ENCODE results near the gene PCDHA7. TPM values are rescaled to one million over a fixed set of nuclear protein-coding genes. Genes with fewer than 3 reads are reported as not detected.
"Not testable (repeated sequence)": the region's sequence is repeated elsewhere in the genome, so short reads cannot be mapped to it uniquely, and the experiment has no call there.

PCDHA7 gene
- total RNA-seq (2021): 2.3 to 2.7 TPM (median 2.4 TPM) in 3 replicates
- Bru-seq, nascent RNA: percentile 53 among the genes with signal in this experiment
- long read RNA-seq, experiment 1, transcript PCDHA7-201 (1 exons, 2,922 nt): major isoform, 8 of 8 reads
- long read RNA-seq, experiment 1, partial matches to known transcripts: 0 of 8 reads
- long read RNA-seq, experiment 1, other reads (novel, unspliced or antisense): 0 of 8 reads
- long read RNA-seq, experiment 2, partial matches to known transcripts: 0 of 1 reads
- long read RNA-seq, experiment 2, other reads (novel, unspliced or antisense): 0 of 1 reads
- long read RNA-seq, experiment 3: 0 reads

DNA sequence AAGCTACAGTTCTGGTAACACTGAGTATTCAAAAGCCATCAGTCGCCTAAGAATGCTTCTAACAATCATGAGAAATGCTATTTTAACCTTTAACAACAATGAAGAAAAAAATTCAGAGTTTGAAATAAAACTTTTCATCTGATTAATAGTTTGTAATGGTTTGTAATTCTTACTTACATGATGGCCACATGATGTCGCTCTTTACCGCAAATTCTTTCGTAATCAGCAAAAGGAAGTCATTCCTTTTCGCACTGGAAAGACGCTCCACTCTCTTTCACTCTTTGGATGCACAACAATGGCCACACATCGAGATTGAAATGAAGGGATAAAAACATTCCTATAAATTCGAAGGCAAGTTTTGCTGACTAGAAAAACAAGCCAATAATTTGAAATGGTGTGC is at the start of gene PCDHA7:
PCDHA7 (plus strand) TSS at position 277 of the 400 bp plus-strand sequence; CDS start at position 392, 115 bp downstream.
- no peak for DNase-seq (ENCODE audit: low spot score)
- ChIA-PET POLR2A (no interaction called here), CTCF (interaction anchor here (0.7 to 2.0 kb wide), 6 partner anchors 11 to 48 kb away, joined by 3 to 7 read pairs (median 4); partner anchors contain the start of genes PCDHA1 and PCDHA10)
- Mint-ChIP-seq H3K27ac (peak within 1 kb of the TSS; percentile 93), H3K36me3 (peaks cover 27% of the 10 kb centered on the region), H3K4me1 (no peaks in the 10 kb centered on the region), H3K4me3 (peak within 1 kb of the TSS; percentile 87), H3K9me3 (peaks cover 5% of the 10 kb centered on the region; the same call in 1 of the 2 replicates), H3K27me3 (ENCODE audit: low read depth) (no peaks in the 10 kb centered on the region)
- TF ChIP-seq, protein P1, sequence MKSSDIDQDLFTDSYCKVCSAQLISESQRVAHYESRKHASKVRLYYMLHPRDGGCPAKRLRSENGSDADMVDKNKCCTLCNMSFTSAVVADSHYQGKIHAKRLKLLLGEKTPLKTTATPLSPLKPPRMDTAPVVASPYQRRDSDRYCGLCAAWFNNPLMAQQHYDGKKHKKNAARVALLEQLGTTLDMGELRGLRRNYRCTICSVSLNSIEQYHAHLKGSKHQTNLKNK (CRISPR knock-in tag; IDR thresholded peaks at IDR 0.05): no peak
- TF ChIP-seq, protein P2, sequence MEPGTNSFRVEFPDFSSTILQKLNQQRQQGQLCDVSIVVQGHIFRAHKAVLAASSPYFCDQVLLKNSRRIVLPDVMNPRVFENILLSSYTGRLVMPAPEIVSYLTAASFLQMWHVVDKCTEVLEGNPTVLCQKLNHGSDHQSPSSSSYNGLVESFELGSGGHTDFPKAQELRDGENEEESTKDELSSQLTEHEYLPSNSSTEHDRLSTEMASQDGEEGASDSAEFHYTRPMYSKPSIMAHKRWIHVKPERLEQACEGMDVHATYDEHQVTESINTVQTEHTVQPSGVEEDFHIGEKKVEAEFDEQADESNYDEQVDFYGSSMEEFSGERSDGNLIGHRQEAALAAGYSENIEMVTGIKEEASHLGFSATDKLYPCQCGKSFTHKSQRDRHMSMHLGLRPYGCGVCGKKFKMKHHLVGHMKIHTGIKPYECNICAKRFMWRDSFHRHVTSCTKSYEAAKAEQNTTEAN (CRISPR knock-in tag; IDR thresholded peaks at IDR 0.05): no peak
- TF ChIP-seq, protein P3, sequence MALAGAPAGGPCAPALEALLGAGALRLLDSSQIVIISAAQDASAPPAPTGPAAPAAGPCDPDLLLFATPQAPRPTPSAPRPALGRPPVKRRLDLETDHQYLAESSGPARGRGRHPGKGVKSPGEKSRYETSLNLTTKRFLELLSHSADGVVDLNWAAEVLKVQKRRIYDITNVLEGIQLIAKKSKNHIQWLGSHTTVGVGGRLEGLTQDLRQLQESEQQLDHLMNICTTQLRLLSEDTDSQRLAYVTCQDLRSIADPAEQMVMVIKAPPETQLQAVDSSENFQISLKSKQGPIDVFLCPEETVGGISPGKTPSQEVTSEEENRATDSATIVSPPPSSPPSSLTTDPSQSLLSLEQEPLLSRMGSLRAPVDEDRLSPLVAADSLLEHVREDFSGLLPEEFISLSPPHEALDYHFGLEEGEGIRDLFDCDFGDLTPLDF (CRISPR knock-in tag; IDR thresholded peaks at IDR 0.05): no peak
- TF ChIP-seq, protein P4, sequence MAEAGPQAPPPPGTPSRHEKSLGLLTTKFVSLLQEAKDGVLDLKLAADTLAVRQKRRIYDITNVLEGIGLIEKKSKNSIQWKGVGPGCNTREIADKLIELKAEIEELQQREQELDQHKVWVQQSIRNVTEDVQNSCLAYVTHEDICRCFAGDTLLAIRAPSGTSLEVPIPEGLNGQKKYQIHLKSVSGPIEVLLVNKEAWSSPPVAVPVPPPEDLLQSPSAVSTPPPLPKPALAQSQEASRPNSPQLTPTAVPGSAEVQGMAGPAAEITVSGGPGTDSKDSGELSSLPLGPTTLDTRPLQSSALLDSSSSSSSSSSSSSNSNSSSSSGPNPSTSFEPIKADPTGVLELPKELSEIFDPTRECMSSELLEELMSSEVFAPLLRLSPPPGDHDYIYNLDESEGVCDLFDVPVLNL (CRISPR knock-in tag; IDR thresholded peaks at IDR 0.05; ENCODE audit: borderline replicate concordance, low read depth): no peak
- TF ChIP-seq, protein P5, sequence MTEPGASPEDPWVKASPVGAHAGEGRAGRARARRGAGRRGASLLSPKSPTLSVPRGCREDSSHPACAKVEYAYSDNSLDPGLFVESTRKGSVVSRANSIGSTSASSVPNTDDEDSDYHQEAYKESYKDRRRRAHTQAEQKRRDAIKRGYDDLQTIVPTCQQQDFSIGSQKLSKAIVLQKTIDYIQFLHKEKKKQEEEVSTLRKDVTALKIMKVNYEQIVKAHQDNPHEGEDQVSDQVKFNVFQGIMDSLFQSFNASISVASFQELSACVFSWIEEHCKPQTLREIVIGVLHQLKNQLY (CRISPR knock-in tag; IDR thresholded peaks at IDR 0.05): no peak
- TF ChIP-seq CREB1 (CRISPR knock-in tag; IDR thresholded peaks at IDR 0.05): no peak
- no peak for TF ChIP-seq SOX15 (CRISPR knock-in tag; IDR thresholded peaks at IDR 0.05)
- ATAC-seq: no peak

GRCh38 chr5:140785905-140786686 is 48.0 kb upstream of the PCDHA7 start, which contains the start of gene PCDHA1:
Gene PCDHA1 (plus strand): TSS chr5:140786140.
- peak; percentile 49 for TF ChIP-seq CTCF (IDR thresholded peaks at IDR 0.05)
- TF ChIP-seq EMX1 (CRISPR knock-in tag; IDR thresholded peaks at IDR 0.05): no peak
- no peak within 1 kb of the TSS for H3K27ac Mint-ChIP-seq
- H3K4me3 Mint-ChIP-seq: peak within 1 kb of the TSS; percentile 58
- CTCF ChIA-PET: interaction anchor here (0.6 to 4.8 kb wide), 46 partner anchors 9 to 437 kb away, joined by 3 to 91 read pairs (median 5); partner anchors contain the start of genes PCDHA10, PCDHA11, PCDHA12 and PCDHA2
- POLR2A ChIA-PET: interaction anchor here (0.6 to 1.2 kb wide), 2 partner anchors 21 to 141 kb away, joined by 4 read pairs; no protein-coding TSS in a partner anchor
- peaks cover 53% of the 10 kb centered on the region for H3K9me3 Mint-ChIP-seq
- H3K4me1 Mint-ChIP-seq: peaks cover 5% of the 10 kb centered on the region; the same call in 1 of the 2 replicates
- peak; percentile 24 for DNase-seq (ENCODE audit: low spot score)
- H3K27me3 Mint-ChIP-seq (ENCODE audit: low read depth): peaks cover 6% of the 10 kb centered on the region
- peaks cover 30% of the 10 kb centered on the region for H3K36me3 Mint-ChIP-seq
- ATAC-seq: peak; percentile 69

DNA sequence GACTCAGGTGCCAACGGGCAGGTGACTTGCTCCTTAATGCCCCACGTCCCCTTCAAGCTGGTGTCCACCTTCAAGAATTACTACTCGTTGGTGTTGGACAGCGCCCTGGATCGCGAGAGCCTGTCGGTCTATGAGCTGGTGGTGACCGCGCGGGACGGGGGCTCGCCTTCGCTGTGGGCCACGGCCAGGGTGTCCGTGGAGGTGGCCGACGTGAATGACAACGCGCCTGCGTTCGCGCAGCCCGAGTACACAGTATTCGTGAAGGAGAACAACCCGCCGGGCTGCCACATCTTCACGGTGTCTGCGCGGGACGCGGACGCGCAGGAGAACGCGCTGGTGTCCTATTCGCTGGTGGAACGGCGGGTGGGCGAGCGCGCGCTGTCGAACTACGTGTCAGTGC is 46.6 kb upstream of the PCDHA7 start:
- H3K27ac Mint-ChIP-seq; ATAC-seq; H3K4me1 Mint-ChIP-seq; POLR2A ChIA-PET; H3K27me3 Mint-ChIP-seq (ENCODE audit: low read depth); DNase-seq (ENCODE audit: low spot score); H3K4me3 Mint-ChIP-seq: not testable (repeated sequence)
- H3K9me3 Mint-ChIP-seq: peaks cover 42% of the 10 kb centered on the region
- H3K36me3 Mint-ChIP-seq: peaks cover 20% of the 10 kb centered on the region
- CTCF ChIA-PET: interaction anchor here (1.7 to 4.8 kb wide), 6 partner anchors 8 to 51 kb away, joined by 6 to 91 read pairs (median 15); partner anchors contain the start of genes PCDHA2 and PCDHA4

DNA sequence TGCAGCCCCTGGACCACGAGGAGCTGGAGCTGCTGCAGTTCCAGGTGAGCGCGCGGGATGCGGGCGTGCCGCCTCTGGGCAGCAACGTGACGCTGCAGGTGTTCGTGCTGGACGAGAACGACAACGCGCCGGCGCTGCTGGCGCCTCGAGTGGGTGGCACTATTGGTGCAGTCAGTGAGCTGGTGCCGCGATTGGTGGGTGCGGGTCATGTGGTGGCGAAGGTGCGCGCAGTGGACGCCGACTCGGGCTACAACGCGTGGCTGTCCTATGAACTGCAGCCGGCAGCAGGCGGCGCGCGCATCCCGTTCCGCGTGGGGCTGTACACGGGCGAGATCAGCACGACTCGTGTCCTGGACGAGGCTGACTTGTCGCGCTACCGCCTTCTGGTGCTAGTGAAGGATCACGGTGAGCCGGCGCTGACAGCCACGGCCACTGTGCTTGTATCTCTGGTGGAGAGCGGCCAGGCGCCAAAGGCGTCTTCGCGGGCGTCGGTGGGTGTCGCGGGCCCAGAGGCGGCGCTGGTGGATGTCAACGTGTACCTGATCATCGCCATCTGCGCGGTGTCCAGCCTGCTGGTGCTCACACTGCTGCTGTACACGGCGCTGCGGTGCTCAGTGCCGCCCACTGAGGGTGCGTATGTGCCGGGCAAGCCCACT is 46.1 kb upstream of the PCDHA7 start:
- H3K27me3 Mint-ChIP-seq (ENCODE audit: low read depth); H3K27ac Mint-ChIP-seq; ATAC-seq; H3K4me3 Mint-ChIP-seq; H3K4me1 Mint-ChIP-seq; POLR2A ChIA-PET: not testable (repeated sequence)
- CTCF ChIA-PET: interaction anchor here (2.8 kb wide), 1 partner anchor 18 kb away, joined by 38 read pairs; the partner anchor contains the start of gene PCDHA4
- peak; percentile 10 for DNase-seq (ENCODE audit: low spot score)
- Mint-ChIP-seq H3K9me3 (peaks cover 37% of the 10 kb centered on the region), H3K36me3 (peaks cover 14% of the 10 kb centered on the region)

All from WTC11 (cell line).